AG09309 (cell line): ENCODE data around the gene DCAF15.

Experiments
- DNase-seq: peaks from one replicate; pipeline ENCODE4 v3.0.0-alpha.2; 2010; ENCODE audit warnings: low read depth
- H3K4me3 ChIP-seq: 2 replicates; pipeline ENCODE4 v1.5.1; 2011; ENCODE audit warnings: mild to moderate bottlenecking, low read depth, low read length, moderate library complexity; ENCODE audit not compliant: control insufficient read depth
- TF ChIP-seq, protein P1 (sequence below): IDR thresholded peaks from 2 replicates; pipeline ENCODE4 v1.5.1; 2011; ENCODE audit warnings: mild to moderate bottlenecking, low read depth, low read length, inconsistent platforms; ENCODE audit not compliant: insufficient read depth, control insufficient read depth; ENCODE audit errors: missing control alignments

DCAF15 gene

DNA sequence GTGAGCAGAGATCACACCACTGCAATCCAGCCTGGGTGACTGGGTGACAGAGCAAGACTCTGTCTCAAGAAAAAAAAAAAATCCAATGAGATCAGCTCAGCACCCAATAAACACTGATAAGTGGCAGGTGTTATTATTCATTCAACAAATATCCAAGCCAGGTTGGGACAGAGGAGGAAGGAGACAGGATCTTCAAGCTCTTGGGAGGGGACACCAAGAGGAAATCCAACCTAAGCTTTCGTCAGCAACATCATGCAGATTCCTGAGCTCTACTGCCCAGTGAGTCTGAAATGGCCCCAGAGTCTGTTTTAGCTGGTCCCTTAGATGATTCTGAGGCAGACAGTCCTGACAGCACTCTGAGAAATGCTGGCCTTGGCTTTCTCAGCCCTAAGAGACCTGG lies 46.1 kb downstream of the DCAF15 start:
- no peak overlapping the region for H3K4me3 ChIP-seq
- TF ChIP-seq, protein P1, sequence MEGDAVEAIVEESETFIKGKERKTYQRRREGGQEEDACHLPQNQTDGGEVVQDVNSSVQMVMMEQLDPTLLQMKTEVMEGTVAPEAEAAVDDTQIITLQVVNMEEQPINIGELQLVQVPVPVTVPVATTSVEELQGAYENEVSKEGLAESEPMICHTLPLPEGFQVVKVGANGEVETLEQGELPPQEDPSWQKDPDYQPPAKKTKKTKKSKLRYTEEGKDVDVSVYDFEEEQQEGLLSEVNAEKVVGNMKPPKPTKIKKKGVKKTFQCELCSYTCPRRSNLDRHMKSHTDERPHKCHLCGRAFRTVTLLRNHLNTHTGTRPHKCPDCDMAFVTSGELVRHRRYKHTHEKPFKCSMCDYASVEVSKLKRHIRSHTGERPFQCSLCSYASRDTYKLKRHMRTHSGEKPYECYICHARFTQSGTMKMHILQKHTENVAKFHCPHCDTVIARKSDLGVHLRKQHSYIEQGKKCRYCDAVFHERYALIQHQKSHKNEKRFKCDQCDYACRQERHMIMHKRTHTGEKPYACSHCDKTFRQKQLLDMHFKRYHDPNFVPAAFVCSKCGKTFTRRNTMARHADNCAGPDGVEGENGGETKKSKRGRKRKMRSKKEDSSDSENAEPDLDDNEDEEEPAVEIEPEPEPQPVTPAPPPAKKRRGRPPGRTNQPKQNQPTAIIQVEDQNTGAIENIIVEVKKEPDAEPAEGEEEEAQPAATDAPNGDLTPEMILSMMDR = no peak
- no peak for DNase-seq

DNA sequence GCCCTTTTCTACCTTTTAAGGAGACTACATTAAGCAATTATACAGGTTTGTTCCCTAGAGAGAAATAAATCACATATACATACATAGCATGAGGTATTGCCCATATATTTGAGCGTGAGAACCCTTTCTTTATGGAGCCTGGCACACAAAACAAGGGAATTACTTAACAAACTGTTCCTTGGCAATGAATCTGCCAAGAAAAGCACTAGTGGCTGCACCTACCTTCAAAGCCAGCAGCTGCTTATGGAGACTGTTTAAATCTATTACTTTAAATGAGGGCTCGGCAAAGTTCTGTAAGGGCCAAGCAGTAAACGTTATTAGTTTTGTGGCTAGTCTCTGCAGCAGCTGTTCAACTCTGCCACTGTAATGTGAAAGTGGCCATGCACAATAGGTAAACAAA lies 46.8 kb downstream of the DCAF15 start:
- DNase-seq = no peak
- TF ChIP-seq, protein P1 = no peak
- no peak overlapping the region for H3K4me3 ChIP-seq

DNA sequence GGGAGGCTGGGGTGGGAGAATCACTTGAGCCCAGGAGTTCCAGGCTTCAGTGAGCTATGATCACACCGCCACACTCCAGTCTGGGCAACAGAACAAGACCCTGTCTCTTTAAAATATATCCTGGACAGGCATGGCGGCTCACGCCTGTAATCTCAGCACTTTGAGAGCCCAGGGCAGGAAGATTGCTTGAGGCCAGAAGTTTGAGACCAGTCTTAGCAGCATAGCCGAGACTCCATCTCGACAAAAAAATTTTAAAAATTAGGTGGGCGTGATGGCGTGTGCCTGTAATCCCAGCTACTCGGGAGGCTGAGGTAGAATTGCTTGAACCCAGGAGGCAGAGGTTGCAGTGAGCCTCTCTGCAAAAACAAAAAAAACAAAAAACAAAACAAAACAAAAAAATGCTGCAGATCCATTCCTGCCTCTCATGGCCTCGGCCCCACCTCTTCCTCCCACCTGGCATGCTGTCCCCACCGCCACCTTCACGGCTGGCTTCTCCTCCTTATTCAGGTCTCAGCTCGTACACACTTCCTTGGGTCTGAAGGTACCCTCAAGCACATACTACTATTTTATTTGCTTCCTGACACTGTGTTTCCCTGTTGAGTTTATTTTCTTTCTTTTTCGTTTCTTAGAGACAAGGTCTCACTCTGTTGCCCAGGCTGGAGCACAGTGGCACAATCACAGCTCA lies 48.5 kb downstream of the DCAF15 start:
- DNase-seq = no peak
- TF ChIP-seq, protein P1 = no peak
- H3K4me3 ChIP-seq = no peak overlapping the region

DNA sequence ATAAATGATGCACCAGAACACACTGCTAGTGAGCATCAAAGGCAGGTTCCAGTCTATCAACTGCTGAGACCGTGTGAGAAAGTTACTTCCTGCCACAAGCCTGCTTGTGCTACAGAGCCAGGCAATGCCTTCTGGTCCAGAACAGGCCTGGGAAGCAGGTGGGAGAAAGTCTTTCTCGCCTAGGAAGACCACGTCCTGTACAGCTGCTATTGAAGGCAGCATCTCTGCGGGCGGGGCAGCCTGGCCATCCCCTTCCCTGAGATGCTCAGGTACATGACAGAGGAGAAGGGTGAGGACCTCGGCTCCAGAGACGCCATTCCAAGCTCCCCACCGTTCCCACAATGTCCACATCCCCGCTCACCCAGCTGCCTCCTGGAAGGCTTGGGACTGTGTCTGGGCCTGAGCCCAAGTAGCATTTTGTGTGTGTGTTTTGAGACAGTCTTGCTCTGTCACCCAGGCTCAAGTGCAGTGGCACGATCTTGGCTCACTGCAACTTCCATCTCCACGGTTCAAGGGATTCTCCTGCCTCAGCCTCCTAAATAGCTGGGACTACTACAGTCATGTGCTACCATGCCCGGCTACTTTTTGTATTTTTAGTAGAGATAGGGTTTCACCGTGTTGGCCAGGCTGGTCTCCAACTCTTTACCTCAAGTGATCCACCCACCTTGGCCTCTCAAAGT lies 50.4 kb downstream of the DCAF15 start:
- no peak for DNase-seq
- H3K4me3 ChIP-seq = no peak overlapping the region

DNA sequence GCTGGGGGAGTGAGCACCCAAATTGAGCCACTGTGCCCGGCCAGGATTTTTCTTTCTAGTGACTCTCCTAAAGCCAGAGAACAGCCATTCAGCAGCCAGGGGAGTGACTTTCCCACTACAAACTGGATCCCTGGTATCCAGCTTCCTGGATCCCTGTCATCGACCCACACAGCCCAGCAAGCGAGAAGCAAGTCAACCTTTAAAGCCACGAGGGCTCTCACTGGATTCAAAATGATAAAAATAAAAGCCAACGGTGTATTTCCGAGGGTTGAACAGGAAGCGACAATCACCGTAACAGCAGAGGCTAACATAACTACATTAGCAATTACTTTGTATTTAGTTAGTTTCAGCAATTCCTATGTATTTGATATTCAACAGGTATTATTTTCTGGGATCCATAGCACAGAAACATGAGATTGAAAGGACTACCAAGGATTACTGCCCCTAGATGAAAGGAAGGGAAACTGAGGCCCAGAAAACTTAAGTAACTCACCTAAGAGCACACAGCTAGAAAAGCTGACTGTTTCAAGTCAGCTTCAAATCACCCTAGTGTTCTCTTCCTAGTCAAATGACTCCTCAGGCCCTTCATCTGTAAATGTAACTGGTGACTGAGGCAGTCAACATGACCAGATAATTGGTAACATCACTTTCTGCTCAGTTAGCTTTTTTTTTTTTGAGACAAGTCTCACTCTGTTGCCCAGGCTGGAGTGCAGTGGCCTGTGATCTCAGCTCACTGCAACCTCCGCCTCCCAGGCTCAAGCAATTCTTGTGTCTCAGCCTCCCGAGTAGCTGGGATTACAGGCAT lies 51.1 kb downstream of the DCAF15 start:
- DNase-seq = no peak

More for the DNA sequence above, 50.4 kb downstream of the DCAF15 start:
- TF ChIP-seq, protein P1 = no peak

DNA sequence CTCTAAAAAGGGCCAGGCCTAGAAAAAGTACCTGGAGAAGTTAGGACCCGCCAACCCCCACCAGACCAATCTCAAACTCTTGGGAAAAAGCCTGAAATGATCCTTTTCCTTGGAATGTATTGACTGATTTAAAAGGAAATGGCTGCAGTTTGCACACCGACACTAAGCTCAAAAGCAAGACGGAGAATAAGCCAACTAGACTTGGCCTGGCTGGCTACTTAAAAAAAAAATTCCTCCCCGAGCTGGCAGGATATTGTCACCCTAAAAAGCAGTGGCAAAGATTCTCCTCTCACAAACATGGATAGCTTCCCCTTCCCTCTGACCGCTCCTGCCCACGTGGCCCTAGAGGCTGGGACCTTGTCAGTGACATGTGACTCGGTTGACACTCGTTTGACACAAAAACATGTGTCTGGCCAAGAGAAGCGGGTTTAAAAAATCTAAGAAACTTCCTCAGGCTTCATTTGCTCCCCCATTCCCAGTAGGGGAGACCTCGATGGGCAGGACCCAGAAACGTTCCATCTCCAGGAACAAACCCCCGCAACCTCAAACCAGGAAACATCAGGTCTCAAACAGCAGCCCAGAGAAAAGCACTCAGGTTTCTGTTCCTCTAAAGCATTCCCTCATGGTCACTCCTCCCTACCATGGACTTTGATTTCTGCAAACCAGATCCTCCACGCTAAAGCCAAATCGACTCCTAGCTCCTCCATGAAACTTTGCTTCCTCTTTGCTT lies 52.5 kb downstream of the DCAF15 start:
- no peak for DNase-seq
- peak overlapping the region; percentile 77 for H3K4me3 ChIP-seq
- TF ChIP-seq, protein P1 = no peak

More for the DNA sequence above, 51.1 kb downstream of the DCAF15 start:
- no peak overlapping the region for H3K4me3 ChIP-seq
- TF ChIP-seq, protein P1 = no peak
